Esophagus (tissue), 2 donors: ENCODE results near the gene IL36A. TPM values are rescaled to one million over a fixed set of nuclear protein-coding genes. Genes with fewer than 3 reads are reported as not detected.

Experiments
- H3K27ac ChIP-seq, 2 donors: one replicate each; pipeline ENCODE4 v1.5.1; 2013; ENCODE audit warnings: low read depth in 2 of 2, mild to moderate bottlenecking in 2 of 2, inconsistent platforms in 1 of 2, low read length in 1 of 2, moderate library complexity in 1 of 2
- H3K27me3 ChIP-seq, 2 donors: one replicate each; pipeline ENCODE4 v1.6.1; 2013; ENCODE audit warnings: low read length in 2 of 2, control low read depth in 1 of 2, mild to moderate bottlenecking in 1 of 2; ENCODE audit not compliant: insufficient read depth in 2 of 2, control insufficient read depth in 1 of 2
- H3K36me3 ChIP-seq, 2 donors: one replicate each; pipeline ENCODE4 v1.6.1; 2013; ENCODE audit warnings: low read length in 1 of 2; ENCODE audit not compliant: control insufficient read depth in 2 of 2, insufficient read depth in 2 of 2
- H3K4me1 ChIP-seq, 2 donors: one replicate each; pipeline ENCODE4 v1.6.1; 2013; ENCODE audit warnings: low read length in 1 of 2; ENCODE audit not compliant: control insufficient read depth in 2 of 2, insufficient read depth in 2 of 2
- H3K4me3 ChIP-seq, 2 donors: one replicate each; pipeline ENCODE4 v1.5.1; 2013; ENCODE audit warnings: low read length in 2 of 2, mild to moderate bottlenecking in 2 of 2, low read depth in 1 of 2, moderate library complexity in 1 of 2
- H3K9me3 ChIP-seq, 2 donors: one replicate each; pipeline ENCODE4 v1.6.1; 2013; ENCODE audit warnings: mild to moderate bottlenecking in 2 of 2, low read depth in 1 of 2, low read length in 1 of 2, moderate library complexity in 1 of 2; ENCODE audit not compliant: control insufficient read depth in 2 of 2, insufficient read depth in 1 of 2
- WGBS, 2 donors: extraction: QIAGEN DNeasy Blood & Tissue Kit; methylation state at CpG; one replicate each; pipeline ENCODE4 v1.1.7; 2013; 5-methylcytosine and 5-hydroxymethylcytosine counted together
- polyA plus RNA-seq, 2 donors: library from polyadenylated mRNA; stranded (reverse); fragments of 200-250 nt; gene quantifications; one replicate each; pipeline ENCODE4 v1.2.3, GENCODE V29; 2013
- donor health status: healthy with polysubstance abuse.
- donor health status: Bipolar disorder and iron deficiency.

Gene IL36A
- polyA plus RNA-seq, 2 donors: 243 to 394 TPM

DNA sequence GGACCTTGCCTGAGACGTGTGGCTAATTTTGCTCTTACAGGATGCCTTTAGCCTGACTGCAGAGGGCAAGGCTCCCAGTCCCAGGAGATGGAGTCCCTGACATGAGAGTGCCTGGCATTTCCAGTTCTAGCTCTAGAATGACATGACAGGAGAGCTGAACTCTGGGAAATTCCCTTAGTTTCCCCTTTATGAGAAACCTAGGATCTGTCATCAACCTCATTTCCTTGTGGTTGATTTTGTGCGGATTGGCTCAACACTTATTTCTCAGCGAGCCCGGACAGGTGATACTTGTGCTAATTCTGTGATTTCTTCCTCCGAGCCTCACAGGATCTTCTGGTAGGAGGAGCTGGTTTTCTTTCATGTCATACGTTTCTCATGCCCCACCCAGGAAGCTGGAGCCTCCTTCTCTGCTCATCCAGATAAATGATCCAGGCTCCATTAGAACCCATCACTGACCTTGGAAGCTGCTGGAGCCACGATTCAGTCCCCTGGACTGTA is 27.7 kb upstream of the IL36A start, which contains the start of gene IL36G:
Gene IL36G (plus strand): TSS at position 448 of the 498 bp plus-strand sequence. CDS start 633 bp downstream, outside the sequence.
- Histone ChIP-seq H3K4me1 (no peaks in the 10 kb centered on the region), H3K9me3 (no peaks in the 10 kb centered on the region), H3K4me3 (no peak within 1 kb of the TSS), H3K36me3 (no peaks in the 10 kb centered on the region), H3K27me3 (no peaks in the 10 kb centered on the region), H3K27ac (peak within 1 kb of the TSS in 1 of 2 donors; percentile 8)
- WGBS, 2 donors: 43 to 58% methylated on average over 7 of the region's 7 CpGs

DNA sequence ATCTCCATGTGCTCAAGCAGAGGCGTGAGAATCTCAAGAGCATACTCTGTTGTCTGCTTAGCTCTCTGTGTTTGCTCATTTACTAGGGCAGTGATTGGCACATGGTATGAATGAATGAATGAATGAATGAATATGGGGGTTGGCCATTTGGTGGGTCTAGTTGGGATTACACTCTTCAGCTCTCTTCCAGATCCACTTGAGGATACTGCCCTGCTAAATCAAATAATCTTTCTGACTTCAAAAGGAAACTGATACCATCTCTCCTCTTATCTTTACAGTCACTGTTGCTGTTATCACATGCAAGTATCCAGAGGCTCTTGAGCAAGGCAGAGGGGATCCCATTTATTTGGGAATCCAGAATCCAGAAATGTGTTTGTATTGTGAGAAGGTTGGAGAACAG is 25.5 kb upstream of the IL36A start:
- 95 to 96% methylated on average over 1 of the region's 1 CpG for WGBS, 2 donors
- Histone ChIP-seq H3K36me3 (no peaks in the 10 kb centered on the region), H3K27me3 (no peaks in the 10 kb centered on the region), H3K4me1 (no peaks in the 10 kb centered on the region), H3K27ac (no peak overlapping the region), H3K9me3 (no peaks in the 10 kb centered on the region), H3K4me3 (no peak overlapping the region)

DNA sequence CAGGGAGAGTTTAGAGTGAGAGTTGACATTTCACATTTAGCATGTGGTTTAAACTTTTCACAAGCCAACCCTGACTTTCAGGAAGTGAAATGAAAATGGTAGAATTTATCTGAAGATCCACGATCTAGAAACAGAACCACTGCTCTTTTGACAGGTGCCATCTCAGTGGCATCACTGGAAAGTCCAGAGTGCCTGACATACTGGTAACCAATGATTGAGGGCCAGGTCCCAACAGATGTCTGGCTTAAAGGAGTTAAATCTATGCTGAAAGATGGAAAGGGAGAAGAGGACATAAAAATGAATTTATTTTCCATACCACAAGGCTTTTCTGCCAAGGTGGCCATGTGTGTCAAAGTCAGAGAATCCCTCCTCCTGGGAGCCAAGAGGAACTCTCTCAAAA is 24.7 kb upstream of the IL36A start:
- 52 to 56% methylated on average over 1 of the region's 1 CpG for WGBS, 2 donors
- H3K4me3 ChIP-seq: no peak overlapping the region

DNA sequence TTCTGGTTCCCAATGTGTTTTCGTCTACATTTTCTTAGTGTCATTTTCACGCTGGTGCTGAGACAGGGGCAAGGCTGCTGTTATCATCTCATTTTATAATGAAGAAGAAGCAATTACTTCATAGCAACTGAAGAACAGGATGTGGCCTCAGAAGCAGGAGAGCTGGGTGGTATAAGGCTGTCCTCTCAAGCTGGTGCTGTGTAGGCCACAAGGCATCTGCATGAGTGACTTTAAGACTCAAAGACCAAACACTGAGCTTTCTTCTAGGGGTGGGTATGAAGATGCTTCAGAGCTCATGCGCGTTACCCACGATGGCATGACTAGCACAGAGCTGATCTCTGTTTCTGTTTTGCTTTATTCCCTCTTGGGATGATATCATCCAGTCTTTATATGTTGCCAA is 20.2 kb upstream of the IL36A start:
- no peaks in the 10 kb centered on the region for H3K4me1 ChIP-seq
- no peaks in the 10 kb centered on the region for H3K27me3 ChIP-seq
- no peaks in the 10 kb centered on the region for H3K9me3 ChIP-seq
- H3K36me3 ChIP-seq: no peaks in the 10 kb centered on the region
- 85 to 91% methylated on average over 5 of the region's 5 CpGs for WGBS, 2 donors
- no peak overlapping the region for H3K4me3 ChIP-seq
- no peak overlapping the region for H3K27ac ChIP-seq

More for the DNA sequence above, 24.7 kb upstream of the IL36A start:
- Histone ChIP-seq H3K36me3 (no peaks in the 10 kb centered on the region), H3K27me3 (no peaks in the 10 kb centered on the region), H3K4me1 (no peaks in the 10 kb centered on the region), H3K27ac (no peak overlapping the region), H3K9me3 (no peaks in the 10 kb centered on the region)

DNA sequence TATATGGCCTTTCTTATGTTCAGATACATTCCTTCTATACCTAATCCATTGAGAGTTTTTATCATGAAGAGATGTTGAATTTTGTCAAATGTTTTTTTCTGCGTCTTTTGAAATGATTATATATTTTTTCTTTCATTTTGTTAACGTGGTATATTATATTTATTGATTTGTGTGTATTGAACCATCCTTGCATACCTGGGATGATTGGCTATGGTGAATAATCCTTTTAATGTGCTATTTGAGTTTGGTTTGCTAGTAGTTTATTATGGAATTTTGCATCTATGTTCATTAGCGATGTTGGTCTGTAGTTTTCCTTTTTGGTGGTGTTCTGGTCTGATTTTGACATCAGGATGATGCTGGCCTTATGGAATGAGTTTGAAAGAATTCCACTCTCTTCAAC is 15.6 kb upstream of the IL36A start:
- Histone ChIP-seq H3K9me3 (peaks cover 4% of the 10 kb centered on the region in 2 donors), H3K4me3 (no peak overlapping the region), H3K27ac (no peak overlapping the region), H3K36me3 (no peaks in the 10 kb centered on the region), H3K4me1 (no peaks in the 10 kb centered on the region), H3K27me3 (no peaks in the 10 kb centered on the region)
- WGBS, 2 donors: 78 to 84% methylated on average over 3 of the region's 3 CpGs

DNA sequence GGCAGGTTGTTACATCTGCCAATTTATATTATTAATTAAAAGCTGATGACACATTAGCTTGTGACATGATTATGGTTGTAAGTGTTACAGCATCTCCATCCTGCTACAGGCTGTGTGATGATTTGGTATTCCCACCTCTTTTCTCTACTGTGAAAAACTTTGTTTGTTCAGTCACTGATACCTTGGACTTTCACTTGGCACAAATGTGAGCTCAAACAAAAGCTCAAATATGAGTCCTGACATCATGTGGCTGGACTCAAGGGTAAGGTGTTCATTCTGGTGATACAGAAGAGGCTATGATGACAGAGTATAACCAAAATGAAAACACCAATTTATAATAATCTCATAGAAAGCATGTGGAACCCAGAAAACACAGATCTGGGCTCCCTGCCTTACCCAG is 11.4 kb upstream of the IL36A start:
- H3K4me3 ChIP-seq: no peak overlapping the region
- H3K9me3 ChIP-seq: peaks cover 4% of the 10 kb centered on the region in 2 donors
- no peak overlapping the region for H3K27ac ChIP-seq
- H3K27me3 ChIP-seq: no peaks in the 10 kb centered on the region
- H3K4me1 ChIP-seq: no peaks in the 10 kb centered on the region
- H3K36me3 ChIP-seq: no peaks in the 10 kb centered on the region

DNA sequence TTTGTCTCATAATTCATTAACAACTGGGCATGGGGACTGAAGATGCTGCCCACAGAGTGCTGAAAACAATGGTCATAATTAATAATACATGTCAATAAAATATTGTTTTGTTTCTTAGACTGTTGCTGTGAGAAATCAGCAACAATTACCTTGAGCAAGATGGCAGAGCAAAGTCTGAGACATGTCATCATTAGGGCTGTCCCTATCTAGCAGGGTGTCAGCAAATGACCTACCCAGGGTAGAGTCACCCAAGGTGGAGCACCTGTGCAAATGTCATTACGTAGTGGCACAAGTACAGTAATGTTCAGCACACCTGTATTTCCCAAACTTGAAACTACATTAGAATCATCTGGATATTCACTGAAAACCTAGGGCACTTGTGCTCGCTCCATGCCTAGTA is 10.6 kb upstream of the IL36A start:
- H3K4me3 ChIP-seq: no peak overlapping the region
- no peak overlapping the region for H3K27ac ChIP-seq
- no peaks in the 10 kb centered on the region for H3K4me1 ChIP-seq
- 93 to 95% methylated on average over 2 of the region's 2 CpGs for WGBS, 2 donors
- H3K27me3 ChIP-seq: no peaks in the 10 kb centered on the region
- H3K36me3 ChIP-seq: no peaks in the 10 kb centered on the region
- H3K9me3 ChIP-seq: peaks cover 4% of the 10 kb centered on the region in 2 donors

DNA sequence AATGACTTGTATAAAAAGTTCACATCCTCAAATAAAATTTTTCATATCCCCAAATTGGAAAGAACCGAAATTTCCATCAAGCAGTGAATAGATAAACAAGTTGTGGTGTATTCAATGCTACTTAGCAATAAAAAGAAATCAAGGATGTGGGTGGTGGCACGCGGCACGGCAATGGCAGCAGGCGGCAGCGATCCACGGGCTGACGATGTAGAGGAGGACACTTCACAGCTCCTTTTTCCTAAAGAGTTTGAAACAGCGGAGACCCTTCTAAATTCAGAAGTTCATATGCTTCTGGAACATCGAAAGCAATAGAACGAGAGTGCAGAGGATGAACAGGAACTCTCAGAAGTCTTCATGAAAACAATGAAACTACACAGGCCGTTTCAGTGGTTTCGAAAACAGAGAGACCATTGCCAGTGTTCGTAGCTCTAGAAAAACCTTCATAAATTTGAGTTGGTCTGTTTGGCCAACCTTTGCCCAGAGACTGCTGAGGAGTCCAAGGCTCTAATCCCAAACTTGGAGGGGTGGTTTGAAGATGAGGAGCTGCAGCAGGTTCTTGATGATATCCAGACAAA is 9.8 kb upstream of the IL36A start:
- no peaks in the 10 kb centered on the region for H3K4me1 ChIP-seq
- 83 to 87% methylated on average over 14 of the region's 14 CpGs for WGBS, 2 donors
- H3K27me3 ChIP-seq: no peaks in the 10 kb centered on the region
- no peak overlapping the region for H3K27ac ChIP-seq
- no peak overlapping the region for H3K4me3 ChIP-seq
- H3K36me3 ChIP-seq: no peaks in the 10 kb centered on the region
- H3K9me3 ChIP-seq: peaks cover 4% of the 10 kb centered on the region in 2 donors

DNA sequence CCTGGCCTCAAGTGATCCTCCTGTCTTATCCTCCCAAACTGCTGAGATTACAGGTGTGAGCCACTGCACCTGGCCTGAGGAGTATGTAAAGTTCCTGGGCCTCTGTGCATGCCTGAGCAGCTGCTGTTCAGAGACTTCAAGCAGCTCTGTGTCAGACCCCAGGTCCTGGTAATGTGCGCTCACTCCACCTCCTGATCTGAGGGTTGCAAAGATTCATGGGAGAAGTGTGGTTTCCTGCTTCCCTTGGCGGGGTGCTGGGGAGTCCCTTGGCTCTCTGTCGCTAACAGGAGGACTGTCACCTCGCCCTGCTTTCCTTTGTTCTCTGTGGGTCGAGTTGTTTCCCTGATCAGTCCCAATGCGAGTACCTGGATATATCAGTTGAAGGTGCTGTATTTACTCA is 8.6 kb upstream of the IL36A start:
- WGBS, 2 donors: 57 to 60% methylated on average over 6 of the region's 6 CpGs
- Histone ChIP-seq H3K36me3 (no peaks in the 10 kb centered on the region), H3K4me3 (no peak overlapping the region), H3K4me1 (no peaks in the 10 kb centered on the region), H3K27me3 (no peaks in the 10 kb centered on the region), H3K9me3 (peaks cover 4% of the 10 kb centered on the region in 2 donors), H3K27ac (no peak overlapping the region)

DNA sequence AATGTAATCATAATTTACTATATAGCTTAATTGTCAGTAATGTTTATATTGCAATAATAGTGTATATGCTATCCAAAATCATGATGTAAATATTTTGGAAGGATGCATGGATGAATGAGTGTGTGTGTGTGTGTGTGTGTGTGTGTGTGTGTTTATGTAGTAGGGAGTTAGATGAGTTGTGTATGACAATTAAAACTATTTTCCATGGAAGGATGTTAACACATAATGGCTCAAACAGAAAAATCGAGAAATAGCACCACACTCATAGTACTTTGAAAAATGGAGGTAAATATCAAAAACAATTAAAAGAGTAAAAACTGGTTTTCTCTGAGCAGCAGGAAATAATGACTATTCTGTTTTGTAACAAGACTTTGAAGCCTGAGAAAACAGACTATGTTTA is 8.1 kb upstream of the IL36A start:
- Histone ChIP-seq H3K9me3 (peaks cover 4% of the 10 kb centered on the region in 2 donors), H3K36me3 (no peaks in the 10 kb centered on the region), H3K4me3 (no peak overlapping the region), H3K27ac (no peak overlapping the region), H3K27me3 (no peaks in the 10 kb centered on the region), H3K4me1 (no peaks in the 10 kb centered on the region)
- 64 to 72% methylated on average over 1 of the region's 1 CpG for WGBS, 2 donors
